ENCODE measurements around the gene MAP3K9. TPM values are rescaled to one million over a fixed set of nuclear protein-coding genes. Genes with fewer than 3 reads are reported as not detected.
"Not testable (repeated sequence)": the region's sequence is repeated elsewhere in the genome, so short reads cannot be mapped to it uniquely, and the experiment has no call there.

MAP3K9 gene
- polyA plus RNA-seq, 1 donor from 2014 or later: 10.4 TPM

DNA sequence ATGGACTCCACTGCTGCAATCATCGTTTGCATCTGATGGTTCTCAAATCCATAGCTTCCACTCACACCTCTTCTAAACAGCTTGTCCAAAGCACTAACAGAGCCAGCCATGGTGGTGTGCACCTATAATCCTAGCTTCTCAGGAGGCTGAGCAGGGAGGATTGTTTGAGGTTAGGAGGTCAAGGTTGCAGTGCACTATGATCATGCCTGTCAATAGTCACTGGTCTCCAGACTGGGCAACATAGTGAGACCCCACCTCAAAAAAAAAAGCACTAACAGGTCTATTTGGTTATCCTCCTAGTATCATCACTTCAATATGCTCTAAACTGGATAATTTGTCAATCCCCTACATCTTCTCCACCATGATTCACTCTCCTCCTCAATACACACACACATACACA, 104.4 kb downstream of the MAP3K9 start:
- Histone ChIP-seq H3K9me2 (ENCODE audit: insufficient read depth, low read length) (no peaks in the 10 kb centered on the region), H3K79me2 (replicated peaks; ENCODE audit: insufficient read depth, low read length) (no peaks in the 10 kb centered on the region), H3K27me3 (ENCODE audit: insufficient read depth, low read depth, low read length) (no peaks in the 10 kb centered on the region), H3K36me3 (ENCODE audit: insufficient read depth, low read length) (no peaks in the 10 kb centered on the region), H4K20me1 (ENCODE audit: insufficient read depth) (no peaks in the 10 kb centered on the region), H3K4me3 (ENCODE audit: low read length) (no peak overlapping the region), H3K9me3 (ENCODE audit: low read length) (no peaks in the 10 kb centered on the region), H3F3A (ENCODE audit: insufficient read depth, low read length, poor library complexity, severe bottlenecking) (no peaks in the 10 kb centered on the region), H2AFZ (ENCODE audit: low read depth, low read length) (no peak overlapping the region), H3K27ac (ENCODE audit: low read length) (no peak overlapping the region), H3K9ac (ENCODE audit: low read length) (no peak overlapping the region), H3K4me2 (ENCODE audit: low read length) (no peak overlapping the region)
- no peak for TF ChIP-seq EP300 (conservative IDR thresholded peaks at IDR 0.05; ENCODE audit: poor library complexity, severe bottlenecking)
- TF ChIP-seq, protein P1, sequence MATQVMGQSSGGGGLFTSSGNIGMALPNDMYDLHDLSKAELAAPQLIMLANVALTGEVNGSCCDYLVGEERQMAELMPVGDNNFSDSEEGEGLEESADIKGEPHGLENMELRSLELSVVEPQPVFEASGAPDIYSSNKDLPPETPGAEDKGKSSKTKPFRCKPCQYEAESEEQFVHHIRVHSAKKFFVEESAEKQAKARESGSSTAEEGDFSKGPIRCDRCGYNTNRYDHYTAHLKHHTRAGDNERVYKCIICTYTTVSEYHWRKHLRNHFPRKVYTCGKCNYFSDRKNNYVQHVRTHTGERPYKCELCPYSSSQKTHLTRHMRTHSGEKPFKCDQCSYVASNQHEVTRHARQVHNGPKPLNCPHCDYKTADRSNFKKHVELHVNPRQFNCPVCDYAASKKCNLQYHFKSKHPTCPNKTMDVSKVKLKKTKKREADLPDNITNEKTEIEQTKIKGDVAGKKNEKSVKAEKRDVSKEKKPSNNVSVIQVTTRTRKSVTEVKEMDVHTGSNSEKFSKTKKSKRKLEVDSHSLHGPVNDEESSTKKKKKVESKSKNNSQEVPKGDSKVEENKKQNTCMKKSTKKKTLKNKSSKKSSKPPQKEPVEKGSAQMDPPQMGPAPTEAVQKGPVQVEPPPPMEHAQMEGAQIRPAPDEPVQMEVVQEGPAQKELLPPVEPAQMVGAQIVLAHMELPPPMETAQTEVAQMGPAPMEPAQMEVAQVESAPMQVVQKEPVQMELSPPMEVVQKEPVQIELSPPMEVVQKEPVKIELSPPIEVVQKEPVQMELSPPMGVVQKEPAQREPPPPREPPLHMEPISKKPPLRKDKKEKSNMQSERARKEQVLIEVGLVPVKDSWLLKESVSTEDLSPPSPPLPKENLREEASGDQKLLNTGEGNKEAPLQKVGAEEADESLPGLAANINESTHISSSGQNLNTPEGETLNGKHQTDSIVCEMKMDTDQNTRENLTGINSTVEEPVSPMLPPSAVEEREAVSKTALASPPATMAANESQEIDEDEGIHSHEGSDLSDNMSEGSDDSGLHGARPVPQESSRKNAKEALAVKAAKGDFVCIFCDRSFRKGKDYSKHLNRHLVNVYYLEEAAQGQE (IDR thresholded peaks at IDR 0.05; ENCODE audit: borderline replicate concordance): no peak
- TF ChIP-seq EZH2 (IDR thresholded peaks at IDR 0.05; ENCODE audit: borderline replicate concordance, insufficient read depth, low read length, poor library complexity, severe bottlenecking): no peak

DNA sequence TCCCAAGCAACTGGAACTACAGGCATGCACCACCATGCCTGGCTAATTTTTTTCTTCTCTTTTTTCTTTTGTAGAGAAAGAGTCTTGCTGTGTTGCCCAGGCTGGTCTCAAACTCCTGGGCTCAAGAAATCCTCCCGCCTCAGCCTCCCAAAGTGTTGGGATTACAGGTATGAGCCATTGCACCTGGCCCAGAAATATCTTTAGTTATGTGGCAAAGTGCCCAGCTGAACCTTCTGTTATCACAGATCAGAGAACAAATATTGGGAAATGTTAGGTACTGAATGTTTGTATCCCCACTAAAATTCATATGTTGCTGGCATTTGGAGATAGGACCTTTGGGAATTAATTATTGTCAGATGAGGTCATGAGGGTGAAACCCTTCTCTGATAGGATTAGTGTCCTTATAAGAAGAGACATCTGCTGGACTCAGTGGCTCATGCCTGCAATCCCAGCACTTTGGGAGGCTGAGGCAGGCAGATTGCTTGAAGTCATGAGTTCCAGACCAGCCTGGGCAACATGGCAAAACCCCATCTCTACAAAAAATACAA, 105.6 kb downstream of the MAP3K9 start:
- not testable (repeated sequence) for H3K27ac ChIP-seq (ENCODE audit: low read length); H4K20me1 ChIP-seq (ENCODE audit: insufficient read depth); H2AFZ ChIP-seq (ENCODE audit: low read depth, low read length); H3K9me2 ChIP-seq (ENCODE audit: insufficient read depth, low read length); H3F3A ChIP-seq (ENCODE audit: insufficient read depth, low read length, poor library complexity, severe bottlenecking); H3K9me3 ChIP-seq (ENCODE audit: low read length); H3K9ac ChIP-seq (ENCODE audit: low read length); H3K79me2 ChIP-seq (replicated peaks; ENCODE audit: insufficient read depth, low read length); H3K4me2 ChIP-seq (ENCODE audit: low read length); H3K4me3 ChIP-seq (ENCODE audit: low read length); H3K27me3 ChIP-seq (ENCODE audit: insufficient read depth, low read depth, low read length); H3K36me3 ChIP-seq (ENCODE audit: insufficient read depth, low read length)

DNA sequence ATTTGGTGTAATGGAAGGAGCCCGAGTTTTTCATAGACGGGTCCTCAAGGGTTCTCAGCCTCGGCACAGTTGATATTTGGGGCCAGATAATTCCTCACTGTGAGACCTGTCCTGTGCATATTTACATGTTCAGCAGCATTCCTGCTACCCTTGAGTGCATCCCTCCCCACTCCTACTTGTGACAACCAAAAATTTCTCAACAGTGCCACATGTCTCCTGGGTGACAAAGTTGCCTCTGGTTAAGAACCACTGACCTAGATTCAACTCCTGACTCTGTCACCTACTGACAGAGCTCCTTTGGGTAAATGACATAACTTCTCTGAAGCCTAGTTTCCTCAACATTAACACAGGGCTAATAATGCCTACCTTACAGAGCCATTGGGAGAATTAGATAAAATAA, 107.2 kb downstream of the MAP3K9 start:
- H4K20me1 ChIP-seq (ENCODE audit: insufficient read depth): no peaks in the 10 kb centered on the region
- H3K79me2 ChIP-seq (replicated peaks; ENCODE audit: insufficient read depth, low read length): no peaks in the 10 kb centered on the region
- H3K36me3 ChIP-seq (ENCODE audit: insufficient read depth, low read length): no peaks in the 10 kb centered on the region
- H3F3A ChIP-seq (ENCODE audit: insufficient read depth, low read length, poor library complexity, severe bottlenecking): no peaks in the 10 kb centered on the region
- H3K4me2 ChIP-seq (ENCODE audit: low read length): no peak overlapping the region
- no peak overlapping the region for H2AFZ ChIP-seq (ENCODE audit: low read depth, low read length)
- no peak overlapping the region for H3K27ac ChIP-seq (ENCODE audit: low read length)
- H3K9me2 ChIP-seq (ENCODE audit: insufficient read depth, low read length): no peaks in the 10 kb centered on the region
- H3K9me3 ChIP-seq (ENCODE audit: low read length): no peaks in the 10 kb centered on the region
- H3K4me3 ChIP-seq (ENCODE audit: low read length): no peak overlapping the region
- H3K27me3 ChIP-seq (ENCODE audit: insufficient read depth, low read depth, low read length): no peaks in the 10 kb centered on the region
- no peak for TF ChIP-seq EZH2 (IDR thresholded peaks at IDR 0.05; ENCODE audit: borderline replicate concordance, insufficient read depth, low read length, poor library complexity, severe bottlenecking)
- TF ChIP-seq, protein P2, sequence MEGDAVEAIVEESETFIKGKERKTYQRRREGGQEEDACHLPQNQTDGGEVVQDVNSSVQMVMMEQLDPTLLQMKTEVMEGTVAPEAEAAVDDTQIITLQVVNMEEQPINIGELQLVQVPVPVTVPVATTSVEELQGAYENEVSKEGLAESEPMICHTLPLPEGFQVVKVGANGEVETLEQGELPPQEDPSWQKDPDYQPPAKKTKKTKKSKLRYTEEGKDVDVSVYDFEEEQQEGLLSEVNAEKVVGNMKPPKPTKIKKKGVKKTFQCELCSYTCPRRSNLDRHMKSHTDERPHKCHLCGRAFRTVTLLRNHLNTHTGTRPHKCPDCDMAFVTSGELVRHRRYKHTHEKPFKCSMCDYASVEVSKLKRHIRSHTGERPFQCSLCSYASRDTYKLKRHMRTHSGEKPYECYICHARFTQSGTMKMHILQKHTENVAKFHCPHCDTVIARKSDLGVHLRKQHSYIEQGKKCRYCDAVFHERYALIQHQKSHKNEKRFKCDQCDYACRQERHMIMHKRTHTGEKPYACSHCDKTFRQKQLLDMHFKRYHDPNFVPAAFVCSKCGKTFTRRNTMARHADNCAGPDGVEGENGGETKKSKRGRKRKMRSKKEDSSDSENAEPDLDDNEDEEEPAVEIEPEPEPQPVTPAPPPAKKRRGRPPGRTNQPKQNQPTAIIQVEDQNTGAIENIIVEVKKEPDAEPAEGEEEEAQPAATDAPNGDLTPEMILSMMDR (IDR thresholded peaks at IDR 0.05; ENCODE audit: poor library complexity, severe bottlenecking): no peak
- TF ChIP-seq, protein P1 (IDR thresholded peaks at IDR 0.05; ENCODE audit: borderline replicate concordance): no peak
- TF ChIP-seq TAF1 (IDR thresholded peaks at IDR 0.05; ENCODE audit: low read depth): no peak
- TF ChIP-seq SMC3 (conservative IDR thresholded peaks at IDR 0.05; ENCODE audit: poor library complexity): no peak
- TF ChIP-seq POLR2AphosphoS5 (IDR thresholded peaks at IDR 0.05): no peak
- no peak for TF ChIP-seq EP300 (conservative IDR thresholded peaks at IDR 0.05; ENCODE audit: poor library complexity, severe bottlenecking)
- no peak for TF ChIP-seq MXI1 (conservative IDR thresholded peaks at IDR 0.05; ENCODE audit: poor library complexity, severe bottlenecking)
- no peak for TF ChIP-seq RAD21 (conservative IDR thresholded peaks at IDR 0.05)
- no peak overlapping the region for H3K9ac ChIP-seq (ENCODE audit: low read length)

Data from neural cell (in vitro differentiated cells).